Esophagus muscularis mucosa (tissue), 4 donors: ENCODE measurements around the gene TGFBI. TPM values are rescaled to one million over a fixed set of nuclear protein-coding genes. Genes with fewer than 3 reads are reported as not detected.

Source experiments
- DNase-seq: peaks from one replicate; pipeline ENCODE4 v3.0.0-alpha.2; 2017; ENCODE audit errors: extremely low spot score
- H3K27ac ChIP-seq, 4 donors: fragments of 200-600 bp; sonication (generic); replicated peaks in 1 of 4; 1 replicate in 3 of 4; 2 replicates in 1 of 4; pipeline ENCODE4 v1.5.1; 2016 to 2019; ENCODE audit warnings: mild to moderate bottlenecking in 1 of 4
- H3K27me3 ChIP-seq, 4 donors: fragments of 200-600 bp; sonication (generic); one replicate each; pipeline versions ENCODE4 v1.5.1 to v1.6.0; 2016 to 2019
- H3K36me3 ChIP-seq, 4 donors: fragments of 200-600 bp; sonication (generic); one replicate each; pipeline ENCODE4 v1.5.1; 2016 to 2019
- H3K4me1 ChIP-seq, 4 donors: fragments of 200-600 bp; sonication (generic); one replicate each; pipeline ENCODE4 v1.5.1; 2016 to 2019
- H3K4me3 ChIP-seq, 4 donors: fragments of 200-600 bp; sonication (generic); 1 replicate in 2 of 4; 2 replicates in 2 of 4; pipeline ENCODE4 v1.5.1; 2016 to 2019; ENCODE audit warnings: mild to moderate bottlenecking in 4 of 4, moderate library complexity in 1 of 4
- H3K9me3 ChIP-seq, 4 donors: fragments of 200-600 bp; sonication (generic); 1 replicate in 3 of 4; 2 replicates in 1 of 4; pipeline ENCODE4 v1.5.1; 2016 to 2019
- EP300 ChIP-seq: sonication (generic); formaldehyde crosslinking; IDR thresholded peaks from one replicate; pipeline ENCODE4 v1.6.1; 2017; ENCODE audit warnings: antibody characterized with exemption
- POLR2A ChIP-seq: fragments of 450-650 bp; IDR thresholded peaks from one replicate; pipeline ENCODE4 v1.6.1; 2017; ENCODE audit warnings: antibody characterized with exemption, moderate library complexity, mild to moderate bottlenecking, low read depth
- POLR2AphosphoS5 ChIP-seq, 2 donors: sonication (generic); formaldehyde crosslinking; IDR thresholded peaks; one replicate each; pipeline ENCODE4 v1.6.1; 2017; ENCODE audit warnings: antibody characterized with exemption in 2 of 2
- WGBS: methylation state at CpG from one replicate; pipeline ENCODE4 v1.1.5; 2018; 5-methylcytosine and 5-hydroxymethylcytosine counted together
- intact Hi-C: fragments of 100-400 bp; cut with DNase I; formaldehyde crosslinking; loops from one replicate; pipeline ENCODE4 v1.15.1; 2023
- total RNA-seq, 4 donors: library from RNA; depleted of rRNA; stranded (reverse); fragments of >200 nt; gene quantifications; one replicate each; pipeline versions ENCODE4 v1.1.0 to v1.2.1, GENCODE V29; 2016
- TF ChIP-seq, protein P1 (sequence below), 3 experiments: fragments of 200-600 bp in 2 of 3; fragments of 450-650 bp in 1 of 3; sonication (generic) in 2 of 3; IDR thresholded peaks; one replicate each; pipeline ENCODE4 v1.5.1; 2017 to 2019; ENCODE audit warnings: antibody characterized with exemption in 3 of 3, mild to moderate bottlenecking in 2 of 3, moderate library complexity in 1 of 3

Gene TGFBI
- total RNA-seq, 4 donors from 2014 or later, result 62.3 to 128 (median 92.9) TPM

DNA sequence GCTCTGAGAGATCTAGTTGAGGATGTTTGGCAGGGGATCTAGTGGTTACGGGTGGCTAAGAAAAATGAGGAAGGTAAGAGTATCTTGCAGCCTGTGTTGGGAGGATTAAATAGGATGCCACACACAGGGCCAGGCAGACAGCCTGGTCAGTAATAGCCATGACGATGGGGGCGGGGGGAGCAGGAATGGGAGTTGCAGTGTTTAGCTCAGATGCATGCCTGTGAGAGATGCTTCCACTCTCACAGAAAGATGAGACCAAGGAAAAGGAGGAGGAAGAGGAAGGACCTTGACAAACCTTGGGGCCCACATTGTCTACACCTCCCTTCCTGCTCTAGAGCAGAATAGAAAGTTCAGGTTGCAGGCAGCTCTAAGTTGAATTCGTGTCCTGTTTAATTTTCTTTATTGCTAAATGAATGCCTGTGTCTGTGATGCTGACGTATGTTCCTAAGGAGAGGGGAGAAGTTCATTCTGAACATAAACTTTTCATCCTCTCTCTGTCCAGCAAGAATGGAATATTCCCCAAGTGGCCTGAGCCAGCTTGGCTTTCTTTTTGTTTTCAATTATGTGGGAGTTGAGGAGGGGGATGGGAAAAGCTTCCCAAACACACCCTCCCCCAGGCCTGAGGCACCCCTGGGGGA, 28.7 kb downstream of the TGFBI start:
- intact Hi-C loops, result no loop called here
- no peaks in the 10 kb centered on the region for H3K9me3 ChIP-seq
- no peaks in the 10 kb centered on the region for H3K27me3 ChIP-seq
- peak overlapping the region; percentile 83 to 89 (median 88) for H3K27ac ChIP-seq
- WGBS, result 56% methylated on average over 5 of the region's 5 CpGs
- TF ChIP-seq POLR2AphosphoS5 (IDR thresholded peaks at IDR 0.05) (peak in 1 of 2 donors; percentile 27), EP300 (no peak)
- peaks cover 25 to 74% (median 60%) of the 10 kb centered on the region in 4 donors for H3K4me1 ChIP-seq
- H3K36me3 ChIP-seq, result peaks cover 0 to 47% (median 23%) of the 10 kb centered on the region in 4 donors
- DNase-seq, result no peak
- peak overlapping the region in 1 of 4 donors; percentile 40 for H3K4me3 ChIP-seq

DNA sequence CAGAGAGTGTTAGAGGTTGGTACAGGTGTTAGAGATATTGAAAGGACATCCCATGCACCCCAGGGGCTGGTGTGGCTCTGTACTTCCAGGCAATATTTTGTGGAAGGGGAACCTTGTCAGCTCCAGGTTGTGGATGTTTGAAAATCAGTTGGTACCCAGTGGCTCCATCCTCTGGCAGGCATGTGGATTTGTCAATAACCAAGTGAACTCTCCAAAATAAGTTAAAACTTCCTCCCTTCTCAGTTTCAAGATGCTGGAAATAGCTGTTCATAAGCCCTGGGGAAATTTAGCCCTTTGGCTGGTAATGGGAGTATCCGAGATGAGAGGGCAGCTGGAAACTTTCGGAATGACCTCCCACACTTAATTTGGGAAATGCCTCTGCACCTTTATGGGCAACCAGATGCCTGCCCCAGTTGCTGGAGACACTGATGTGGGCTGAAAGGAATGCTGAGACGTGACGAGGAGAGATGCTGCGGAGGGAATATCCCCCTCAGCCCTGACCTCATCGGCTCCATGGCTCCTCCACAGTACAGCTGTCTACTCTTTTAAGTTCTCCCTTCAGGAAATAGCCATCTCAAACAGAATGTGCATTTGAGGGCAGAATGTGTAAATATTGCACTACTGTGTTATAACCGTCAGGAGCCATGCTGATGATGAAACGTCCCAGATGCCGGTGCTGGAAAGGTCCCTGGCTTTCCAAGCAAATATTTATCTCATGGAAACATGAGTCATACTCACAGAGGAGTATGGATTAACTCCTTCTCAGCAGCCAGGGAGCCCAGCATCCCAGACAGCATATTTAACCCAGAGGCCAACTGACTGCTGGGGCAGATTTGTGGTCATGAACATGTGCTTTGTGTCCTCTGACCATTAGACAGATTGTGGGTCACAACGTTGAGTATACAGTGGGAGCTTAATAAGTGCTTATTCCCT, 29.5 kb downstream of the TGFBI start:
- H3K27ac ChIP-seq, result peak overlapping the region; percentile 83 to 89 (median 88)
- intact Hi-C loops, result no loop called here
- peak; percentile 96 for DNase-seq
- peaks cover 23 to 69% (median 57%) of the 10 kb centered on the region in 4 donors for H3K4me1 ChIP-seq
- 27% methylated on average over 10 of the region's 10 CpGs for WGBS
- TF ChIP-seq POLR2A (no peak), EP300 (peak; percentile 73), POLR2AphosphoS5 (IDR thresholded peaks at IDR 0.05) (peak; percentile 88 to 90)
- TF ChIP-seq, protein P1, sequence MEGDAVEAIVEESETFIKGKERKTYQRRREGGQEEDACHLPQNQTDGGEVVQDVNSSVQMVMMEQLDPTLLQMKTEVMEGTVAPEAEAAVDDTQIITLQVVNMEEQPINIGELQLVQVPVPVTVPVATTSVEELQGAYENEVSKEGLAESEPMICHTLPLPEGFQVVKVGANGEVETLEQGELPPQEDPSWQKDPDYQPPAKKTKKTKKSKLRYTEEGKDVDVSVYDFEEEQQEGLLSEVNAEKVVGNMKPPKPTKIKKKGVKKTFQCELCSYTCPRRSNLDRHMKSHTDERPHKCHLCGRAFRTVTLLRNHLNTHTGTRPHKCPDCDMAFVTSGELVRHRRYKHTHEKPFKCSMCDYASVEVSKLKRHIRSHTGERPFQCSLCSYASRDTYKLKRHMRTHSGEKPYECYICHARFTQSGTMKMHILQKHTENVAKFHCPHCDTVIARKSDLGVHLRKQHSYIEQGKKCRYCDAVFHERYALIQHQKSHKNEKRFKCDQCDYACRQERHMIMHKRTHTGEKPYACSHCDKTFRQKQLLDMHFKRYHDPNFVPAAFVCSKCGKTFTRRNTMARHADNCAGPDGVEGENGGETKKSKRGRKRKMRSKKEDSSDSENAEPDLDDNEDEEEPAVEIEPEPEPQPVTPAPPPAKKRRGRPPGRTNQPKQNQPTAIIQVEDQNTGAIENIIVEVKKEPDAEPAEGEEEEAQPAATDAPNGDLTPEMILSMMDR (IDR thresholded peaks at IDR 0.05), result peak in 2 of 3 experiments; percentile 38 to 47
- H3K27me3 ChIP-seq, result no peaks in the 10 kb centered on the region
- H3K9me3 ChIP-seq, result no peaks in the 10 kb centered on the region
- peaks cover 0 to 42% (median 21%) of the 10 kb centered on the region in 4 donors for H3K36me3 ChIP-seq
- peak overlapping the region in 1 of 4 donors; percentile 40 for H3K4me3 ChIP-seq

DNA sequence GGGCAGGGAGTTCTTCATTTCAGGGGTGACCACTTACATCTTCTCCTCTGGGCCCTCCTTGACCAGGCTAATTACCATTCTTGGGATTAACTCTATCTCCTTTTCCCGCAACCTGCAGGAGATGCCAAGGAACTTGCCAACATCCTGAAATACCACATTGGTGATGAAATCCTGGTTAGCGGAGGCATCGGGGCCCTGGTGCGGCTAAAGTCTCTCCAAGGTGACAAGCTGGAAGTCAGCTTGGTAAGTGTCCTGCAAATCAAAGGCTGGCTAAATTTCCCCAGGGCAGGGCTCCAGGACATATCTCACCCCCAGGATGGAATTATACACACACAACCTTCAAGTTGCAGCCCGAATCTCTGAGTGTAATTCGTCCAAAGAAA, 30.2 kb downstream of the TGFBI start:
- Histone ChIP-seq H3K27me3 (no peaks in the 10 kb centered on the region), H3K9me3 (no peaks in the 10 kb centered on the region), H3K27ac (peak overlapping the region; percentile 83 to 89 (median 88)), H3K4me3 (no peak overlapping the region), H3K4me1 (peaks cover 20 to 62% (median 52%) of the 10 kb centered on the region in 4 donors), H3K36me3 (peaks cover 0 to 42% (median 23%) of the 10 kb centered on the region in 4 donors)
- DNase-seq, result no peak
- TF ChIP-seq POLR2A (no peak), EP300 (no peak), POLR2AphosphoS5 (IDR thresholded peaks at IDR 0.05) (no peak)
- TF ChIP-seq, protein P1 (IDR thresholded peaks at IDR 0.05), result no peak
- intact Hi-C loops, result no loop called here
- 53% methylated on average over 6 of the region's 6 CpGs for WGBS

DNA sequence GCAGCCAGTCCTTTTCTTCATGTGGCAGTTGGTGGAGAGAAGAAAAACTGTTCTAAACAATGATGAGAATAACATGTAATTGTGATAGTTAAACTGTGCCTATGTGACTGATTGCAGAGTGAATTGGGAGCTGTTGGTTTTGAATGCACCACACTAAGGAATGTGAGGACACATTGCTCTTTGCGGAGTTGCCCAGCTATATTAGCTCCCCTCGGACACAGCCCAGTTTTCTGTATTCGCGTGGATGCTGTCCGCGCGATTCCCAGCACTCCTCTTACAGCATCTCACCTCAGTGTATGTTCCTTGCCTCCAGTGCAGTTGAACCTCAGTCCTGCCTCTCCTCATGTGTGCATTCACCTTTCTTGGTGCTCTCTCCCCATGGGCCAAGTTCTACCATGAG, 32.2 kb downstream of the TGFBI start:
- H3K9me3 ChIP-seq, result no peaks in the 10 kb centered on the region
- H3K27me3 ChIP-seq, result no peaks in the 10 kb centered on the region
- intact Hi-C loops, result loop anchor here (5.0 to 10.0 kb wide), 3 partner anchors 114 to 174 kb away; no protein-coding TSS in a partner anchor
- no peak overlapping the region for H3K27ac ChIP-seq
- WGBS, result 96% methylated on average over 7 of the region's 7 CpGs
- no peak for DNase-seq
- TF ChIP-seq POLR2AphosphoS5 (IDR thresholded peaks at IDR 0.05), result no peak
- no peak for TF ChIP-seq POLR2A
- TF ChIP-seq, protein P1 (IDR thresholded peaks at IDR 0.05), result no peak
- no peak for TF ChIP-seq EP300
- H3K4me3 ChIP-seq, result no peak overlapping the region
- H3K4me1 ChIP-seq, result peaks cover 26 to 67% (median 57%) of the 10 kb centered on the region in 4 donors
- H3K36me3 ChIP-seq, result peaks cover 0 to 35% (median 19%) of the 10 kb centered on the region in 4 donors
